ENCODE data around the gene LIMS1.

The LIMS1 gene

DNA sequence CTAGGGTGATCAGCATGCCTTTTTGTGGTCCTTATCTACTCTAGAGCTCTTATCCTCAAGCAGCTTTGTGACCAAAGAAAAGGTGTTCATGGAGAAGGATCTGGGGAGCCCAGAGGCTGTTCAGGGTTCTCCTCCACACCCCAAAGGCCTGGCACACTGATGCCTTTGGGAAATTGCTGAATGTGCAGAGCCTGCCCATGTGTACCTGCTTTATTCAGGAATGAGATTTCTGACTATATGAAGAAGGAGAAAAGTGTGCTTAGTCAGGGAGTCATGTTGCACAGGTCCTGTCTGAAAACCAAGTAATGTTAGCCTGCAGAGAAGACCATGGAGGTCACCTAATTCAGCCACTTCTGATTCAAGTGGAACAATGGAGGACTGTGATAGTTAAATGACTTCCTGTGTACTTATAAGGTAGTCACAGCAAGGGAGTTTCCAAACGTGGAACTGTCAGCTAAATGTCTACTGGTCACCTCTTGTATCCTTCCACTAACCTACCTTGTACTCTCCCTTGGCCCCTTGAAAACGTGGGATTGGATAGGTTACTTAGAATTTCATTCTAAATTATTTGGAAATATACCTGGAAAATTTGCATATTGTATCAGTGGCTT, 81.3 kb downstream of the LIMS1 start:
- DNase-seq (ENCODE audit: low spot score) = no peak

DNA sequence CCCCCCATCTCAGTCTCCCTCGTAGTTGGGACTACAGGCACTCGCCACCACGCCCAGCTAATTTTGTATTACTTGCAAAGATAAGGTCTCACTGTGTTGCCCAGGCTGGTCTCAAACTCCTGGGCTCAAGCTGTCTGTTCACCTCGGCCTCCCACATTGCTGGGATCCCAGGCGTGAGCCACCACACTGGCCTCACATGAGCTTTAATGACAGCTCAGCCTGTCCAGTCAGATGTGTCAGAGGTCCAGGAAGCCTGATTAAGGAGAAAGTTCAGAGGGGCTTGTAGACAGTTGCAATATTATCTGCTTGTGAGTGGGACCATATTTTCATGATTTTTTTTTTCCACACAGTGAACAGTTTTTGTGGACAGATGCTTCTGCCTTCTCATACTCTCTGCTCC, 82.0 kb downstream of the LIMS1 start:
- DNase-seq (ENCODE audit: low spot score) = no peak

DNA sequence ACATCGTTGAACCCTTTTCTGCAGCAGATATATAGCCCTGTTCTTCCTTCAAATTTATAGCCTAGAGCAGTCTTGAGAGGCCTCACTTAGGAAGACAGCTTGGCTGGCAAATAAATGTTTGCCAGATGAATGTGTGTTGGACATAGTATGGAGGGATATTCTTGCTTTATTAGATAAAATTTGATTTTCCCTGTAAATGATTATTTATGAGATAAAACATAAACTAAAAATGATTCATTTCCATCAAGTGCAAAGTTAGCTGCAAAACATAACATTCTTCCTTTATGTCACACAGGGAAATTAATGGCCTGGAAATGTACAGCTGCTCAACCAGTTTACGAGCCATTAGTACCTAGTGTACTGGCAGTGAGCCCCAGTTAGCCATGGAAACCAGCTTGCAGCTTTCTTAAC, 82.5 kb downstream of the LIMS1 start:
- DNase-seq (ENCODE audit: low spot score) = no peak

DNA sequence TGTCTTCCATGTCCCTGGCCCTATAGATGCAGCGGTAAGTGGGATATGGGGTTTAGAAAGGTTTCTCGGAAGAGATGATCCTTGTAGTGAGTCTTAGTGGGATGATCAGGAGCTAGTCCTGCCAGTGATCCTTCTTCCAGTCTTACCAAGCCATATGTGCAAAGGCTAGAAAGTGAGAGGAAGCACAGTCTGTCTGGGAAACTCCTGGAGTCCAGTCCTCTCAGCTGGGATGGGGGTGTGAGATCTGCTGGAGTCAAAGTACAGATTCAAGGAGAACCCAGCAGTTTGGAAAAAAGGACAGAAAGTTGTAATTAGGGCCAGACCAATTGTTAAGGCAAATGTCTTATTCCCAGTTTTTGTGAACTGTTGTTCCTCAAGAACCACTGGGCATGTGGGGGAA, 83.3 kb downstream of the LIMS1 start:
- no peak for DNase-seq (ENCODE audit: low spot score)

DNA sequence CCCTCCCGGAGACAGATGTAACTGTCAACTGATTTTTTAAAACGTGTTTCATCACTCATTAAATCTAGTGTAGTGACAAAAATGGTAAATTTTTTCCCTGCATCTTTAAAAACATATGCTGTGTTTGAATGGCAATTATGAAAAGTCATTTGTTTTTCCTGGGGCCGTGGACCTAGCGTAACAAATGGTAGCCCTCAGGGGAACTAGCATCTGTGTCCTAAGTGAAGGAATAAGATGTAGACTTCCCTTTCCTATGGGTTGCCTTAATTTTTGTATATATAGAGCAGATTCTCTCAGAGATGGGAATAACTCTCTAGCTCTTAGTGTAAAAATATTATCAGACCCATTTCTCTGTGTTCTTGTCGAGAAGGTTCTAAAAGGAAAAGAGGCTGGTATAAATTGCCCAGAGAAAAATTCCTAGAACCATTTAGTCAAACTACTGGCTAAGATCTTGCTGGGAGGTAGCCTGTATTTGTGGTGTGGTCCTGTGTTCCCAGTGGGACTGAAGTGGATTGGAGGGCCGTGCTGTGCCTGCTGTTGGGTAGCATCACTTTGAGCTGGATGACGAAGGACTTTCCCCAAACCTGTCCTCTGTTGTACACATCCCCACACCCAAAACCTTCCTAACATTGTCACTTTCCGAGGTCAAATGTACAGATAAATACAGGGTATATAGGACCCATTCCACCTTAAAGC, 85.8 kb downstream of the LIMS1 start:
- no peak for DNase-seq (ENCODE audit: low spot score)

DNA sequence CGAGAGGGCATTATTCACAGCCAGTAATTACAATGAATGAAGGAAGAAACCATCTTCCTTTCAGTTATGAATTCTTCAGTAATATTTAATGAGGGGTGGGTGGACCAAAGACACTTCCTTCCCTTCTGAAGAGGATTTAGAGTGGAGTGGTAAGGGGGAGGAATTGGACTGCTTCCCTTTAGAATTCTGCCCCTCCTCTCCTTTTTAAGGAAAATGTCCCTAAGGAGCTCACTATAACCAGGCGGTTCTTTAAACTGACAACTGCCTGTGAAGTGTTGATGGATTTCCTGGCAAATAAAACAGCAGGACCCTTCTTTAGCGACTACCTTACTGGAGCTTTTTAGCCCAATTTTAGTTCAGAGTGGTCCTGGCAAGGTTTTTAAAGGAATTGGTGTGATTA, 86.4 kb downstream of the LIMS1 start:
- no peak for DNase-seq (ENCODE audit: low spot score)

DNA sequence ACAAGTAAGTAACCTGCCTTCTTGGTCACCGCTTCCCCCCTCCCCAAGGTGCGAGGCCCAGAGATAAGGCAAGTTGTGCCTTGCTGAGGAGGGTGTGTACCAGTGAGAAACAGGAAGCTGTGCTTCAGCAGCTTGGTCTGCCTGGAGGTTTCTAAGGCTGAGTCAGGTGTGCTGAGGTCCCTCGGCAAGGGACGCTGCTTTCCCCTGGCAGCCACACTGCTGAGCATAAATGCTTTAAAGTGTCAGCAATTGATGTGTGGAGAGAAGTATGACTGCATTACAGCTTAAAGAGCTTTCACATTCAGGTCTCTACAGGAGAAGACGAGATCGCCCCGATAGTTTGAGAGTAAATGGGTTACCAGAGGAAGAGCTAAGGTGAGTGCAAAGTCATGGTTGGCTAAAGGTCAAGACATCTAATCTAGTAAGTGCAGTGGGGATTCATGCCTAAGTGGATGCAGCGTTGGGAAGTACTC, 86.9 kb downstream of the LIMS1 start:
- DNase-seq (ENCODE audit: low spot score) = peak; percentile 71

DNA sequence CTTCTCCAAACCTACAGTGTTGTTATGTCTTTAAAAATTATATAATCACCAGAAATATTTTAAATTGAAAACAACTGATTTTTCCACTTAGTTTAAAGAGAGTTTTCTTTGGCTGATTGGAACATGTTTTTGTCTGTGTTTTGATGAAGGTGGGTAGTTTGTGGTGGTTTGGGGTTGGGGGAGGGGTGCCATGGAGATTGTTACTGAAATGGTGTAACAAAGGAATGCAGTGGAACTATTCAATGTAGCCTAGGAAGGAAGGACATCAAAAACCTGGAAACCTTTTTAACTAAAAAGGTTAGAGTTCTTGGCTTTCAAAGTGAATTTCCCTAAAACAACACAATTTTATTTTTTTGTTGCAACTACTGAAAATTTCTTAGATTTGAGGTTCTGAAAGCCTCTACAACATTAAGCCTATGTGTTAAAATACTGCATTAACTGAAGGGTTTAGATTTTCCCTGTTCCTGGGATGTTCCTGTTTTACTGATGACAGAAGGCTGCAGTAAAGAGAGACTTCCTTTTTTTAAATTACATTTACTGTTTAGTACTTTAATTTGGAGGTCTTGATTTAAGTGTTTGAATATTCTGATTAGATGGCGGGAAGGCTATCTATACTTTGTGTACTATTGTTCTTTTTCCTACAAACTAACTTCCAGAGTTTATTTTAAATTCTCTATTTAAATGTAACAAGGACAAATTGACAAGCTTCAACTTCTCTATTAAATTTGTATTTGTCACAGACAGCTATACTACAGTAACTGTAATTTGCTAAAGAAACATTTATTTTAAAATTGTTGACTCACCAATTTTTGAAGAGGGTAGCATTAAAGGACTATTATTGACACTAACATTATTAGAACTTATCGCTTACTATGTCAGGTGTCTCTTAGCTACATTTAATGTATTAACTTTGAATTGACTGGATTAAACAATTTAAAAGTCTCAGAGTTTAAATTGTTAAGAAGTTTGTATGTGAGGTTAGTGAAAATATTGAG, 87.7 kb downstream of the LIMS1 start:
- DNase-seq (ENCODE audit: low spot score) = no peak

DNA sequence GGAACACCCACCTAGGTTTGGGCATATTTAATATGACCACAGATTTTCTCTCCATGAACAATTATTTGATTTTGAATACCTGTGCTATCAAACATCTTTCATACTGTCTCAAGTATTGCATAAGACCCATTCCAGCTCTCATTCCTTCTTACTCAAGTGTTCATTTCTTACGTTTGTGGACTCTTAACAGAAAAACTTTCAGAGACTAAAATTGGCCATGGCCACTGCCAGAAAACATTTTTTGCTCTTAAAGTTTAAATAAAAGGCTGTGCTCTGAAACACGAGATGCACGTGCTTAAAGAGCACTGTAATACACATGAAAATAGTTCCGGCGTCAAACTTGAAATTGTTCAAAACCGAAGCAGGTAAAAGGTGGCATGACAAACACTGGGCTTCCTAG, 89.3 kb downstream of the LIMS1 start:
- DNase-seq (ENCODE audit: low spot score) = no peak

DNA sequence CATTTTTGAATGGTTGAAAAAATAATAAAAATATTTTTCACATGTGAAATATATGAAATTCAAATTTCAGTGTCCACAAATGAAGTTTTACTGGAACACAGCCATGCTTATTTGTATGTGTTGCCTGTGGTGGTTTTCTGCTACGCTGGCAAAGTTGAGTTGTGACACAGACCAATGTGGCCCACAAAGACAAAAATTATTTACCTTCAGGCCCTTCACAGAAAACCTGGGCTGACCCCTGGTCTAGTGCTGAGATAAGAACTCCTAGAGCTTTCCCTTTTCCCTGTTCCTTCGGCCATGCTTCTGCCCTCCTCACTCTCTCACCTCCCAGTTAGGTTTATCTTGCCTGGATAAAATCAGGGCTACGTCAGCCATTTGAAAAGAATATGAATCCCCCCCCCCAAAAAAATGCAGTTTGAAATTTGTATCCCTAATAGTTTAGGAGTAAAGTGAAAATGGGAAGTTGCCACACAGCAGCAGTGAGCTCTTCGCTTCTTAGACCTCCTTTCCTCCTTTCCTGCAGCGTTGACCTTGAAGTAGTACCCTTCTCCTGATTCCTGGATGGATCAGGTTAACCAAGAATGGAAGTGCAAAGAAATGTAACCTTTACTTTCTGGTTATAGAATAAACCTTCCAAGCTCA, 91.0 kb downstream of the LIMS1 start:
- no peak for DNase-seq (ENCODE audit: low spot score)

DNA sequence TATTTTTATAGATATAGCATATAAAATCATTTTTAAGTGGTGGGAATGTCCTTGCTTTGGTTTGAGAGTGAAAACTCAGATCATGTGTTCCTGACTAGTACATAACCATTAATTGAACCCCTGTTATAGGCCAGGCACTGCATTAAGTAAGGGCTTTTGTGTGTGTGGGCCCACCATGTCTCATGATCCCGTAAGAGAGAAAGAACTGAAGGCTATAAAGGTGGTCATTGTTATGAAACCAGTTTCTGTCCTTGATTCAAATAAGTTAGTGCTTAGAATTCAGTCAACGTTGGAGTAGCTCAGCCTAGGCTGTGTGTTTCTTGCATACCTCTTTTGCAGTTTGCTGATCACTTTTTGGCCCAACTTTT, 91.5 kb downstream of the LIMS1 start:
- no peak for DNase-seq (ENCODE audit: low spot score)

DNA sequence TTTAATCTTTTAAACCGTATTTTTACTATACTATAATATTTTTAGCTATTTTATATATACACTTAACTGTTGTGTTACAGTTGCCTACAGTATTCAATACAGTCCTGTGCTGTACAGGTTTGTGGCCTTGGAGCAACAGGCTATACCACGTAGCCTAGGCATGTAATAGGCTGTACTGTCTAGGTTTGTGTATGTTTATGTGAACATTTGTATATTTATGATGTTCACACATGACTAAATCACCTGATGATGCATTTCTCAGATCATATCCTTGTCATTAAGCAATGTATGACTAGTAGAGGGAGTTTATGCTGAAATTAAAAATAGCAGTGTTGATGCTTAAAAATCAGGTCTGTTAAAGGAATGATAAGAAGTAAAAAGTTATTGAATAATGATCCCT, 92.7 kb downstream of the LIMS1 start:
- DNase-seq (ENCODE audit: low spot score) = no peak

DNA sequence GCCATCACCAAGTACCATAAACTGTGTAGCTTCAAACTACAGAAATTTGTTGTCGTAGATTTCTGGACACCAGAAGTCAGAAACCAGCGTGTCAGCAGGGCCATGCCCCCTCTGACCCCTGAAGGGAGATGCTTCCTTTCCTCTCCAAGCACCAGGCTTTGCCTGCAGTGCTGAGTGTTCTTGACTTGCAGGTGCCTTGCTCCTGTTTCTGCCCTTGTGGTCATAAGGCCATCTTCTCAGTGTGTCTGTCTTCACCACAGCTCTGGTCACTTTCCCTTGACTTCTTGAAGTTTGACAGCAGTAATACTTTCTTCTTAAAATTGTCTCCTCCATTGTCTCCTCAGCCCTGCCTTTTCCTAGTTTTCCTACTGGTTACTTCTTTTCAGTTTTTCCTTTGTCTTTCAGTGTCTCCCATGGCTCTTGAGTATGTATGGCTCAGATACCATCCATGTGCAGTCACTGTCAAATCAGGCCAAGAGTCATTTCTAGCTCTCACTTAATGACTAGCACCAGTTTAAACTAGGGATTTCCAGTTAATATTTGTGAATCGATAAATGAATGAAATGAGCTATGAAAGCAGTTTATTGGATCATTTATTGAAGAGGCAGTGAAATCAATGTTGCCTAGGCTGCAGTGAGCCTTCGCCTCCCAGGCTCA, 93.8 kb downstream of the LIMS1 start:
- no peak for DNase-seq (ENCODE audit: low spot score)

DNA sequence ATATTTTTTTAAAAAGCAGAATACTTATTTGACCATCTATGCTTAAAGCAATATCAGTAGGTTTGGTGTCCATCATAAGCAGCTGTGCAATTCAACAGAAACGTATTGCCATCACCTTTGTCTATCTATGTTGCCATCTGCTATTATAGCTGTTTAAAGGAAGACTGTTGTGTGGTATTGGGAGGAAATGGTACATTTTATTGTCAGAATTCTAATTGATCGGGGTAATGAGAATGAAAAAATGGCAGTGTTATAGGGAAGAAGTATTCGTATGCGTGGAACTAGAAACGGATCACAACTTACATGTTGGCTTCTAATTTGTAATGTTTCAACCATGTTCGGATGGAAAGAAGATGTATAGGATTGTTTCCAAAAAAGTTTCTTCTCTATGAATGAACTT, 94.7 kb downstream of the LIMS1 start:
- DNase-seq (ENCODE audit: low spot score) = no peak

DNA sequence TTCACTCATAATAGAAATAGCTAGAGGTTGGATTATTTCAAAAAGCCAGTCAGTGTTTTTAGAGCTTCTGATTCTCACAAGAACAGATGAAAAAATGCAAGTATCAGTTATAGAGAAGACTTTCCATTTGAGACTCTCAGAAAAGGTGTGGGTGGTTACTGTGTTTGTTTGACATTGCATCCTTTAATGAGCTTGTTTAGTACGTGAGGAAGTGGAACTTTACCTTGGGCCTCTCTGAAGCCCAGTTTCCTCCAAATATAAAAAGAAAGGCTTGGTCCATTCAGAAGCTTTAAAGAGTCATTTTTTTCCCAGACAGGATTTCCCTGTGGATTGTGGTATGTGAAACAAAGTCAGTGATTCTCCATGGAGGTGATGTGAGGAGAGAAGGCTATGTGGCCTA, 95.1 kb downstream of the LIMS1 start:
- DNase-seq (ENCODE audit: low spot score) = no peak

DNA sequence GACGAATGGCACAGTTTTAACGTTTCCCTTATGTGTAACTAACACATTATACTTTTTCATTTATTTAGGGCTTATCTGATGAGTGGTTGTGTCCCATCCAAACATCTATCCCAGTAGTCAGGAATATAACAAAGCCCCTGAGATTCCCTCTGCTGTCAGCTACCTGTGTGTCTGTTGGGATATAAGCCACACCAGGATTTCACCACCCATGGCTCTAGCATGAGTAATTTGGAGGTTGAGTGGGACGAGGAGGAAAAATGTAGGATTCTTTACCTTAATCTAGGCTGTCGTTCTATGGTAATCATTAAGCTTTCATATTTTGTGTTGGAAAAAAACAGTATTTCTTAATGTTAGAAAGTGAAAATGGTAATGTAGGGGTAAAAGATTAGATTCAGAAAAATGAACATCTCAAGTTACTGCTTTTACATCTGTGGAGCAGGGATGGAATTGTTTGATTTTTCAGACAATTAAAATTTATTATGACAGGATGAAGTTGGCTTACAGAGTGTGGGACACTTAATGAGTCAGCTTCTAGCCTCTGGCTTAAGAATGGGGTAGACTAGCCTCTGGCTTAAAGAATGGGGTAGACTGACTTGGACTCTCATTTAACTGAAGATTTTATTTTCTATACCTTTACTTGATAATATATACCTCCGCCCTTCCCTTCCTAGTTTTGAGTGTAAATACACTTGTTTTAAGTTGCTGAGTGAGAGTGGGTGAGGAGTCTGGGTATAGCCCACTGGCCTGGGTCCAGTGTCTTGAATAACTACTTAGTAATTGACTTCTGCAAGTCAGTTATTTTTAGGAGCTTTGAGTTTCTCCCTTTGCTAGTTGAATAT, 96.5 kb downstream of the LIMS1 start:
- DNase-seq (ENCODE audit: low spot score) = no peak

DNA sequence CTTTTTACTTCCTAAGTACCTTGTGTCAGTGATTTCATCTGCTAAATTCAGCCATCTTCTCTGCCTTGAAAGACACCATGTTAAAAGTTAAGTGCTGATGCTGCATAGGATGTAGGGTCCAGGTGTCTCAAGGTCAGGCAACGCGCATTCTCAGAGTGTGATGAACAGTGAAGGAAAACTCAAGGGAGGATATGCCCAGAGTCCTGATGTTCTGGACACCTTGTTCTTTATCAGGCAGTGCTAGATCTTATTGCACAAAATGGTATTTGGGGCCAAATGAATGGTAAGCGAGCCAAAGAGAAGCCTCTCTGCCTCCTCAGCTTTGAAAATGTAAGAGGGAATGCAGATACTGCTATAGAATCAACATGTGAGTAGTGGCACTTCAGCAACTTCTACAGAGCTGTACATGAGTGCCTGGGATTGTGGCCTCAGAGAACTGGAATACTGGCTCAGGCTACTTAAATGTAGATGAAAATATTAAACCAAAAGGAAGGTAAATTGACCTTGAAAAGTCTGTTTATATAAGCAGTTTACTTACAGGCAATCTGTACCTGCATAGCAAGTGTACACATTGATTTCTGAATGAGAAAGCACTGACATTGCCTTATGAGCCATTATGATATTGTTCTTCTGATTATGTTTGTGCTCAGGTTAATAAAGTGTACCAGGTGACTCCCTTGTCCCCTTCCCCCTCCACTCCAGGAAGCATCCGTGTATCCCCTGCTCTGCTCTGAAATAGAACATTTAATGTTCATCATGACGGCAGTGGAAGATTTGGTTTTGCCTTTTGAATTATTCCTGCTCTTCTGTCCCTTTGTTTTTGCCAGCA, 98.3 kb downstream of the LIMS1 start:
- DNase-seq (ENCODE audit: low spot score) = no peak

DNA sequence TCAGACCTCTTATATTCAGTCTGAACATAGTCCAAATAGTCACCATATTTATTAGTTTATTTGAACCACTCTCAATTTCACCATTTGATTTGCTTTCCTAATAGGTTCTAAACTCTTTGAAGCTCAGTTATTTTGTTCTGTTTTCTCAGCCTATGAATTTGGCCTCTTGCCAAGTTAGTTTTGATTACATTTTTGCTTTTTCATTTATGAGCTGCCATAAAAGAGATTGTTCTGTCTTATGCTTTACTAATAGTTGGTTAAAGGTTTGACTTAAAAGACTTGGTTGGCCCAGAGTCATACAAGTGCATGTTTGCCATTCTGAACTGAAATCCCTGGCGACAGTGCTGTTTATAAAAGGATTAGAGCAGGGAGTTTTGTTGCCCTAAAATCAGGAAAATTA, 99.1 kb downstream of the LIMS1 start:
- no peak for DNase-seq (ENCODE audit: low spot score)

DNA sequence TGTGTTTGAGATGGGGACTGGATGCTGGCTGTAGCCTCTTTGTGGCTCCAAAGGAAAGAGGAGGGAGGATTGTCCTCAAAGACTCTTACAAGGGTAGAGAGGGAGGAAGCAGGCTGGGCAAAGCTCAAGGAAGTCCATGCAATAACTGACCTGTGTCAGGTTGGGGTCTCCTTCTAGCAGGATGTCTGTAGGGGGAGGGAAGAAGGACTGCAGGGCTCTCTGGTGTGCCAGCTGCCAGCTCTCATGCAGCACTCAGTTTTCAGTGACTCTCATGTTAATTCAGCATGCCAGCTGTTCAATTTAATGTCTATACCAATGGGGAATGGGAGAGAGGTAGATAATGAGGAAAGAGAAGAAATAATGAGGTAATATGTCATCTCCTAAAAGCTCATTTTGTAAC, 99.7 kb downstream of the LIMS1 start:
- no peak for DNase-seq (ENCODE audit: low spot score)

DNA sequence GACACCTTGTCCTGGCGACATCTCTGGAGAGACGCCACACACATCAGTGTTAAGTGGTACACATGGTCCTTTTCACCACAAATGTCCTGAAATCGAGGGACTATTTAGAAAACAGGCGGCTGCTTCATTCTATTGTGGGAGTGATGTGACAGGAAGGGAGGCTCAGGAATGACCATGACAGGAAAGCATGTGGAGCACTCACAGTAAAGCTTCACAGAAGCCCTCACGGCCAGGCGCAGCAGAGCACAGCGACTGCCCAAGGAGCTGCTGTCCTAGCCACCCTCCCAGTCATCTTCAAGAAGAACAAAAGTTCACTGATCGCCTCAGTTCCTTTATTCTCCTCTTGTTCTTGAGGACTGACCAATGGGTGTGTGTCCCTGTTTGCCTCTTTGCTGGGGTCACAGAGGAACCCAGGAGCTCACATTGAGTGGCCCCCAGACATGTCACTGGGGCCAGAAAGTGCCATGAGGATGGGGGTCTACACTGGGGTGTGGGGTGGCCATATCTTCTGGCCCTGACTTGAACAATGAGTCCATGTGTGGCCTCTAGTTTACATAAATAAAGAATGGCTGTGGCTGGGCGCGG, 100.4 kb downstream of the LIMS1 start:
- DNase-seq (ENCODE audit: low spot score) = no peak

Measured in germinal center (tissue), 1 donor.